Endodermal cell (in vitro differentiated cells): ENCODE measurements around the gene SNX14. TPM values are rescaled to one million over a fixed set of nuclear protein-coding genes. Genes with fewer than 3 reads are reported as not detected.

ENCODE experiments used
- DNase-seq: peaks from one replicate; pipeline ENCODE4 v3.0.0-alpha.2; 2017
- H3K27ac ChIP-seq: 2 replicates; pipeline ENCODE4 v1.5.1; 2013; ENCODE audit warnings: mild to moderate bottlenecking, low read depth, low read length, moderate library complexity
- H3K27me3 ChIP-seq: 2 replicates; pipeline ENCODE4 v1.6.1; 2013; ENCODE audit warnings: mild to moderate bottlenecking, low read length, moderate library complexity; ENCODE audit not compliant: insufficient read depth, control insufficient read depth, poor library complexity, severe bottlenecking
- H3K36me3 ChIP-seq: 2 replicates; pipeline ENCODE4 v1.7.0; 2013; ENCODE audit warnings: mild to moderate bottlenecking, low read length, moderate library complexity; ENCODE audit not compliant: control insufficient read depth, insufficient read depth
- H3K4me1 ChIP-seq: one replicate; pipeline ENCODE4 v1.7.0; 2013; ENCODE audit warnings: low read length; ENCODE audit not compliant: control insufficient read depth, insufficient read depth
- H3K4me3 ChIP-seq: 2 replicates; pipeline ENCODE4 v1.5.1; 2013; ENCODE audit warnings: mild to moderate bottlenecking, low read length, moderate library complexity
- H3K9ac ChIP-seq: 2 replicates; pipeline ENCODE4 v1.6.1; 2013; ENCODE audit warnings: mild to moderate bottlenecking, low read length, moderate library complexity; ENCODE audit not compliant: poor library complexity, severe bottlenecking; ENCODE audit errors: extremely low read depth
- H3K9me3 ChIP-seq: 2 replicates; pipeline ENCODE4 v1.6.1; 2013; ENCODE audit warnings: mild to moderate bottlenecking, low read length, moderate library complexity; ENCODE audit not compliant: control insufficient read depth
- H3K27ac Mint-ChIP-seq: 2 replicates; pipeline ENCODE4 v1.8.0; 2020; ENCODE audit warnings: mixed read lengths
- H3K27me3 Mint-ChIP-seq: 2 replicates; pipeline ENCODE4 v1.8.0; 2021; ENCODE audit warnings: mild to moderate bottlenecking, mixed read lengths; ENCODE audit not compliant: insufficient read depth
- H3K36me3 Mint-ChIP-seq: 2 replicates; pipeline ENCODE4 v1.8.0; 2020; ENCODE audit warnings: low read depth, mixed read lengths
- H3K4me1 Mint-ChIP-seq: 2 replicates; pipeline ENCODE4 v1.8.0; 2020; ENCODE audit warnings: mixed read lengths
- H3K4me3 Mint-ChIP-seq: 2 replicates; pipeline ENCODE4 v1.8.0; 2020; ENCODE audit warnings: mild to moderate bottlenecking, moderate library complexity, mixed read lengths
- H3K9me3 Mint-ChIP-seq: 2 replicates; pipeline ENCODE4 v1.8.0; 2020; ENCODE audit warnings: mild to moderate bottlenecking, mixed read lengths
- WGBS, 2 experiments: methylation state at CpG; one replicate each; pipeline versions ENCODE4 v1.1.5 to v1.1.7; 2013; ENCODE audit warnings: missing lambda C conversion rate in 2 of 2, mixed read lengths in 1 of 2; ENCODE audit not compliant: insufficient coverage in 1 of 2, insufficient read length in 1 of 2; 5-methylcytosine and 5-hydroxymethylcytosine counted together
- total RNA-seq, 2 donors: library from RNA; stranded (reverse); fragmentation: NEBNext Ultra II Directional in 1 of 2; extraction: Animal tissue kit (Norgen Biotek cat#: 25700) in 1 of 2; gene quantifications; 2 replicates in 1 of 2; 3 replicates in 1 of 2; pipeline ENCODE4 v1.2.1, GENCODE V29; 2021
- TF ChIP-seq, protein P1 (sequence below): fragments of 200-600 bp; sonication (generic); conservative IDR thresholded peaks from 2 replicates; pipeline ENCODE4 v1.5.0; 2021; ENCODE audit warnings: antibody characterized with exemption, mild to moderate bottlenecking

Gene SNX14
- total RNA-seq, 2 donors from 2014 or later: 61.3 to 69.6 TPM

GRCh38 chr6:85483846-85484245 lies 109.8 kb downstream of the SNX14 start:
- Mint-ChIP-seq H3K4me1 (no peaks in the 10 kb centered on the region), H3K9me3 (no peaks in the 10 kb centered on the region), H3K27me3 (peaks cover 1% of the 10 kb centered on the region), H3K27ac (no peak overlapping the region), H3K36me3 (no peaks in the 10 kb centered on the region), H3K4me3 (no peak overlapping the region)
- peak; percentile 10 for DNase-seq
- no peaks in the 10 kb centered on the region for H3K9me3 ChIP-seq
- no peak overlapping the region for H3K9ac ChIP-seq
- no peak overlapping the region for H3K27ac ChIP-seq
- H3K4me1 ChIP-seq: no peaks in the 10 kb centered on the region
- H3K27me3 ChIP-seq: no peaks in the 10 kb centered on the region
- WGBS, 2 experiments: 84 to 100% methylated on average over 2 to 4 of the region's 4 CpGs
- TF ChIP-seq, protein P1, sequence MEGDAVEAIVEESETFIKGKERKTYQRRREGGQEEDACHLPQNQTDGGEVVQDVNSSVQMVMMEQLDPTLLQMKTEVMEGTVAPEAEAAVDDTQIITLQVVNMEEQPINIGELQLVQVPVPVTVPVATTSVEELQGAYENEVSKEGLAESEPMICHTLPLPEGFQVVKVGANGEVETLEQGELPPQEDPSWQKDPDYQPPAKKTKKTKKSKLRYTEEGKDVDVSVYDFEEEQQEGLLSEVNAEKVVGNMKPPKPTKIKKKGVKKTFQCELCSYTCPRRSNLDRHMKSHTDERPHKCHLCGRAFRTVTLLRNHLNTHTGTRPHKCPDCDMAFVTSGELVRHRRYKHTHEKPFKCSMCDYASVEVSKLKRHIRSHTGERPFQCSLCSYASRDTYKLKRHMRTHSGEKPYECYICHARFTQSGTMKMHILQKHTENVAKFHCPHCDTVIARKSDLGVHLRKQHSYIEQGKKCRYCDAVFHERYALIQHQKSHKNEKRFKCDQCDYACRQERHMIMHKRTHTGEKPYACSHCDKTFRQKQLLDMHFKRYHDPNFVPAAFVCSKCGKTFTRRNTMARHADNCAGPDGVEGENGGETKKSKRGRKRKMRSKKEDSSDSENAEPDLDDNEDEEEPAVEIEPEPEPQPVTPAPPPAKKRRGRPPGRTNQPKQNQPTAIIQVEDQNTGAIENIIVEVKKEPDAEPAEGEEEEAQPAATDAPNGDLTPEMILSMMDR: no peak
- no peaks in the 10 kb centered on the region for H3K36me3 ChIP-seq
- no peak overlapping the region for H3K4me3 ChIP-seq

DNA sequence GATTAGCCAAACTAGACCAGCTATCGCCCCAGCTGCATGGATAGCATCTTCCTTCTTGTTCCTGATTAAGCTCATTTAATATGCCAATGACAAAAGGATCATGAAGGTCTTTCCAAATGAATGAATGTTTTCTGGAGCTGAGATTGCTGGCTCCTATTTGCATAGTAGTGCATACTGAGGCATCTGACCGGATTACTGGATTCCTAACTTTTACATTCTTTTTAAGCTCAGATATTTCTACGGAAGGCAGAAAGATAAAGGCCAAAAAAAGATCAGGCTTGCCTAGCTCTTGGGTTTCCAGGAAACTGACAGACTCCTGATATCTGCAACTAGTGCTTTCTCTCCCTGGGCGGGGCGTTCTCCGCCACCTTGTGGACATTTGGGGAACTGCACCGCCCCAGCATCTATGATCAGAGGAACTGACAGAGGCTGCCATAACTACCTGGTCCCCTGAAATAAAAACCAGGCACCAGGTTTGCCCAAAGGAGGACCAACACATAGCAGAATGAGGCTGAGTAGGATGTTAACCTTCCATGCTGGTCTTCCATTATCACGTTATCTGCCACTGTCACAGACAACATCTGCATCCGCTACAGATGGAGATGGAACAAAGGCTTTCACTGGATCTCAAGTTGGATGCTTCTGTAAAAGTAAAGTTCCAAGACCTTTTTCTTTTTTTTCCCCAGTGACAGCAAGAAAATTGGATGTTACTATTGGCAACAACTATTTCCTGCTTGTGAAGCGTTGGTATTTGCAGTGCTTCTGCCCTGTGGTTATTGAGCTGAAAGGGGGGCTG lies 110.6 kb downstream of the SNX14 start:
- no peaks in the 10 kb centered on the region for H3K27me3 ChIP-seq
- H3K9ac ChIP-seq: no peak overlapping the region
- 39 to 43% methylated on average over 7 to 10 of the region's 10 CpGs for WGBS, 2 experiments
- Mint-ChIP-seq H3K9me3 (no peaks in the 10 kb centered on the region), H3K27ac (no peak overlapping the region), H3K36me3 (no peaks in the 10 kb centered on the region), H3K4me3 (no peak overlapping the region), H3K27me3 (peaks cover 1% of the 10 kb centered on the region), H3K4me1 (no peaks in the 10 kb centered on the region)
- no peaks in the 10 kb centered on the region for H3K9me3 ChIP-seq
- TF ChIP-seq, protein P1: peak; percentile 99
- no peaks in the 10 kb centered on the region for H3K4me1 ChIP-seq
- H3K27ac ChIP-seq: no peak overlapping the region
- DNase-seq: peak; percentile 94
- H3K4me3 ChIP-seq: no peak overlapping the region
- H3K36me3 ChIP-seq: no peaks in the 10 kb centered on the region

DNA sequence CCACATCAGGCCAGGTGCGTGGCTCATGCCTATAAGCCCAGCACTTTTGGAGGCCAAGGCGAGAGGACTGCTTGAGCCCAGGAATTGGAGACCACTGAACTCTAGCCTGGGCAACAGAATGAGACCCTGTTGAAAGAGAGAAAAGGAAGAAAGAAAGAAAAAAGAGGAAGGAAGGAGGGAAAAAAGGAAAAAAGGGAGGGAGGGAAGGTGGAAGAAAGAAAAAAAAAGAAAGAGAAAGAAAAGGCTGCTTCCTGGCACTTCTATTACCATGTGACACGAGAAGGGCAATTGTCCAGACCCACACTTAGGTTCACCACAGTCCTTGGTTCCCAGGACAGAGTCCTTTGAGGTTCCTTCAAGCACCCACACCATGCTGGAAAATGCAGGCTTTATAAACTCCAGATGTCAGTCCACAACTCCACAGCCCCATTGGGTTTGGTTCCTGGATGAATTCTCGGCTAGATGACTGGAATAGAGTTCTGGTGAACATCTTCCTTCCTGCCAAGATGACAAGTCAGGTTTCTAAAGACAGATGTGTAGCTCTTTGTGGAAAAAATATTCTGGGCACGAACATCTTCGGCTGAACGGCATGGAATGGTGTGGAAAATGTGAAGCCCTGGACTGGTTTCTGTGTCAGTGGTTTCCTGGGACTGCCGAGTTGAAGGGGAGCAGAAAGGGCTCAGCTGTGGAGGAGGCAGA lies 111.3 kb downstream of the SNX14 start:
- no peak overlapping the region for H3K4me3 Mint-ChIP-seq
- Histone ChIP-seq H3K9ac (no peak overlapping the region), H3K4me3 (no peak overlapping the region), H3K27ac (no peak overlapping the region), H3K27me3 (no peaks in the 10 kb centered on the region), H3K9me3 (no peaks in the 10 kb centered on the region), H3K36me3 (no peaks in the 10 kb centered on the region), H3K4me1 (no peaks in the 10 kb centered on the region)
- WGBS, 2 experiments: 89 to 92% methylated on average over 7 to 8 of the region's 8 CpGs
- H3K27me3 Mint-ChIP-seq: peaks cover 1% of the 10 kb centered on the region
- no peaks in the 10 kb centered on the region for H3K36me3 Mint-ChIP-seq
- no peak overlapping the region for H3K27ac Mint-ChIP-seq
- no peaks in the 10 kb centered on the region for H3K4me1 Mint-ChIP-seq
- TF ChIP-seq, protein P1: no peak
- peak; percentile 20 for DNase-seq
- no peaks in the 10 kb centered on the region for H3K9me3 Mint-ChIP-seq
